ENCODE results near the gene TRIM24.

DNA sequence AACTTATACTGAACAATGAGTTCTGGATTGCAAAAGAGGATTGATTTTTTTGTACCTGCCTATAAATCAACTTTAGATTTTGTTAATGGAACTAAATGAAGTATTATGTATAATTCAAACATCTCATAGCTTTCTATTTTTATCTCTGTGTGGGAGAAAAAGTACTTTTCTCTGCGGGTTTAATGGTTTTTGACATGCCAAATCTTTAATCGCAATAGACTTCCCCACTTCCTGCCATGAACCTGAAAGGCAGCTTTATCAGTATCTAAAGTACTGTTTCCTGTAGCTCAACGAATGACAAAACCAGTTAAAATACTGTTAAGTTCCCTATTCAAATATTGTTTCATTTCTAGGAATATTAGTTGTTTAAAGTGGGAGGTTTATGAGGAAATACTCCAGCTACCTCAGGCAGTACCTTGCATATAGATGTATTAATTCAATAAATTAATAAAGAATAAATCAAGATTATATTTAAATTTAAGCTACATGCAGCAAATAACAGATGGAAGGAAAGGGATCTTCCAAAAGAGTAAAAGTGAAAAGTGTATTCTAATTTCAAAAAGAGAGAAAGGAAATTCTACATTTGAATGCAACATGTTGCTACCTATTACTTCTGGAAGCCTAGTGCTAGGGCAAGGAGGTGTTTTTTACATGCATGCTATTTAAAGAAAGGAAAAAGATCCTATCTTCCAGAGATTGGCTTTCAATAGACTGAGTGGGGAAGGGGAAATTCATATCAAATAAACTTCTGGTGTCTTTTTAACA is 165.2 kb downstream of the TRIM24 start:
- TF ChIP-seq CTCF (IDR thresholded peaks at IDR 0.05) (no peak), REST (IDR thresholded peaks at IDR 0.05; ENCODE audit: insufficient read depth in 1 of 2, low read depth in 2 of 2, low read length in 1 of 2) (no peak), POLR2AphosphoS5 (IDR thresholded peaks at IDR 0.05; ENCODE audit: low read depth, low read length) (no peak), TCF7L2 (IDR thresholded peaks at IDR 0.05; ENCODE audit: low read depth, low read length) (no peak)

Data from Panc1 (cell line).